Loucy (cell line): ENCODE measurements around the gene CMTM7.

Experiments used
- CTCF ChIP-seq: fragments of 200-600 bp; sonication (generic); conservative IDR thresholded peaks from 2 replicates; pipeline ENCODE4 v1.5.1; 2014; ENCODE audit warnings: mild to moderate bottlenecking, antibody characterized with exemption, low read length
- EZH2phosphoT487 ChIP-seq: fragments of 200-600 bp; IDR thresholded peaks from 2 replicates; pipeline ENCODE4 v1.6.1; 2018; ENCODE audit warnings: antibody characterized with exemption, mild to moderate bottlenecking, moderate library complexity, borderline replicate concordance

DNA sequence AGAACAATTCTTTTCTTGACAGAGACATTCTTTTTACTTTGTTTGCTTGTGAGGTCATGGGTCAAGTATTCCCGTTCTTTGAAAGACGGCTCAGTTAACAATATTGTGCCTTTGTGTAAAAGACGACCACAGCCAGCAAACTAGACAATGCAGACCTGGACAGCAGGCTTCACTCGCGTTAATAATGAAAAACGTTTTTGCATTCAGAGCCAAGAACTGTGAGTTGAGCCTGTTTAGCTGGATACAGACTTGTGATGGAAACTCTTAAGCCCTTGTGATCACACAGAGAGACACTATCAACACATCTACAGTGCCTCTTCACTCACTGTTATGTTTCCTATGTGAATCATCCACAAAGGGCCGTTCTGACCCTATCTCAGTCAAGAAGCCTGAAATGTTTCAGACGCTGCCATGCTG is 37.3 kb upstream of the CMTM7 start:
- TF ChIP-seq CTCF (no peak), EZH2phosphoT487 (no peak)
